EH (cell line): Measurements from ENCODE around the gene AFMID.
"Not testable (repeated sequence)": the region's sequence is repeated elsewhere in the genome, so short reads cannot be mapped to it uniquely, and the experiment has no call there.

ENCODE experiments used
- DNase-seq: peaks from one replicate; pipeline ENCODE4 v3.0.0-alpha.2; 2015; ENCODE audit warnings: low read depth

The AFMID gene

DNA sequence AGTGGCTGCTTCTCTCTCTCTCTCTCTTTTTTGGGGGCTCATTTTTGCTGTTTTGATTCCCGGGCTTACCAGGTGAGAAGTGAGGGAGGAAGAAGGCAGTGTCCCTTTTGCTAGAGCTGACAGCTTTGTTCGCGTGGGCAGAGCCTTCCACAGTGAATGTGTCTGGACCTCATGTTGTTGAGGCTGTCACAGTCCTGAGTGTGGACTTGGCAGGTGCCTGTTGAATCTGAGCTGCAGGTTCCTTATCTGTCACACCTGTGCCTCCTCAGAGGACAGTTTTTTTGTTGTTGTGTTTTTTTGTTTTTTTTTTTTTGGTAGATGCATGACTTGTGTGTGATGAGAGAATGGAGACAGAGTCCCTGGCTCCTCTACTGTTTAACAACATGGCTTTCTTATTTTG, 36.6 kb downstream of the AFMID start:
- no peak for DNase-seq

DNA sequence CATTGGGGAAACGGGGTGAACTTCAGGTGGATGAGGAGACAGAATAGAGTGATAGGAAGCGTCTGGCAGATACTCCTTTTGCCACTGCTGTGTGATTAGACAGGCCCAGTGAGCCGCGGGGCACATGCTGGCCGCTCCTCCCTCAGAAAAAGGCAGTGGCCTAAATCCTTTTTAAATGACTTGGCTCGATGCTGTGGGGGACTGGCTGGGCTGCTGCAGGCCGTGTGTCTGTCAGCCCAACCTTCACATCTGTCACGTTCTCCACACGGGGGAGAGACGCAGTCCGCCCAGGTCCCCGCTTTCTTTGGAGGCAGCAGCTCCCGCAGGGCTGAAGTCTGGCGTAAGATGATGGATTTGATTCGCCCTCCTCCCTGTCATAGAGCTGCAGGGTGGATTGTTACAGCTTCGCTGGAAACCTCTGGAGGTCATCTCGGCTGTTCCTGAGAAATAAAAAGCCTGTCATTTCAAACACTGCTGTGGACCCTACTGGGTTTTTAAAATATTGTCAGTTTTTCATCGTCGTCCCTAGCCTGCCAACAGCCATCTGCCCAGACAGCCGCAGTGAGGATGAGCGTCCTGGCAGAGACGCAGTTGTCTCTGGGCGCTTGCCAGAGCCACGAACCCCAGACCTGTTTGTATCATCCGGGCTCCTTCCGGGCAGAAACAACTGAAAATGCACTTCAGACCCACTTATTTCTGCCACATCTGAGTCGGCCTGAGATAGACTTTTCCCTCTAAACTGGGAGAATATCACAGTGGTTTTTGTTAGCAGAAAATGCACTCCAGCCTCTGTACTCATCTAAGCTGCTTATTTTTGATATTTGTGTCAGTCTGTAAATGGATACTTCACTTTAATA, 37.3 kb downstream of the AFMID start:
- no peak for DNase-seq

DNA sequence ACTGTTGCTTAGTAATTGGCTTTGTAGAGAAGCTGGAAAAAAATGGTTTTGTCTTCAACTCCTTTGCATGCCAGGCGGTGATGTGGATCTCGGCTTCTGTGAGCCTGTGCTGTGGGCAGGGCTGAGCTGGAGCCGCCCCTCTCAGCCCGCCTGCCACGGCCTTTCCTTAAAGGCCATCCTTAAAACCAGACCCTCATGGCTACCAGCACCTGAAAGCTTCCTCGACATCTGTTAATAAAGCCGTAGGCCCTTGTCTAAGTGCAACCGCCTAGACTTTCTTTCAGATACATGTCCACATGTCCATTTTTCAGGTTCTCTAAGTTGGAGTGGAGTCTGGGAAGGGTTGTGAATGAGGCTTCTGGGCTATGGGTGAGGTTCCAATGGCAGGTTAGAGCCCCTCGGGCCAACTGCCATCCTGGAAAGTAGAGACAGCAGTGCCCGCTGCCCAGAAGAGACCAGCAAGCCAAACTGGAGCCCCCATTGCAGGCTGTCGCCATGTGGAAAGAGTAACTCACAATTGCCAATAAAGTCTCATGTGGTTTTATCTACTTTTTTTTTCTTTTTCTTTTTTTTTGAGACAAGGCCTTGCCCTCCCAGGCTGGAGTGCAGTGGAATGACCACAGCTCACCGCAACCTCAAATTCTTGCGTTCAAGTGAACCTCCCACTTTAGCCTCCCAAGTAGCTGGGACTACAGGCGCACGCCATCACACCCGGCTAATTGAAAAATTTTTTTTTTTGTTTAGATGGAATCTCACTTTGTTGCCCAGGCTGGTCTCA, 38.1 kb downstream of the AFMID start:
- DNase-seq: no peak

DNA sequence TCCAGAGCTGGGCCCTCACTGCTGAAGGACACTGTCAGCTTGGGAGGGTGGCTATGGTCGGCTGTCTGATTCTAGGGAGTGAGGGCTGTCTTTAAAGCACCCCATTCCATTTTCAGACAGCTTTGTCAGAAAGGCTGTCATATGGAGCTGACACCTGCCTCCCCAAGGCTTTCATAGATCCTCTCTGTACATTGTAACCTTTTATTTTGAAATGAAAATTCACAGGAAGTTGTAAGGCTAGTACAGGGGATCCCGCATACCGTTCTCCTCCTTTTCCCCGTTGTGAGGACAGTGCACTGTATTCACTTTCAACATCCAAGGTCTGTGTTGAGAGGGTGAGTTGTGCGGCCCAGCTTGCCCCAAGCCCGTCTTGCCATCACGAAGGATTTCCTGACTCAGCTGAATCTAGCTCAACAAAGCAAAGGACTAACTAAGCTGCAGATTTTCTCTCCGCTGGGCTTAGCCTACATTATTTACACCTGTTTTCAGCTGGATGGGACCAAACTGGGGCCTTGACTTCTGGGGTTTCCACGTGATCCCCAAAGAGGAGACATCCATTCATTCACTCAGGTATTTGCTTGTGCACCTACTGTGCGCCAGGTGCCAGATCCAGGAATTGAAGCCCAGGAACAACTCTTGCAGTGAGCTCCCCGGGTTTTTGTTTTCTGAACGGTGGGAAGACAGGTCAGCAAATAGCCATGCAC, 39.0 kb downstream of the AFMID start:
- DNase-seq: no peak

DNA sequence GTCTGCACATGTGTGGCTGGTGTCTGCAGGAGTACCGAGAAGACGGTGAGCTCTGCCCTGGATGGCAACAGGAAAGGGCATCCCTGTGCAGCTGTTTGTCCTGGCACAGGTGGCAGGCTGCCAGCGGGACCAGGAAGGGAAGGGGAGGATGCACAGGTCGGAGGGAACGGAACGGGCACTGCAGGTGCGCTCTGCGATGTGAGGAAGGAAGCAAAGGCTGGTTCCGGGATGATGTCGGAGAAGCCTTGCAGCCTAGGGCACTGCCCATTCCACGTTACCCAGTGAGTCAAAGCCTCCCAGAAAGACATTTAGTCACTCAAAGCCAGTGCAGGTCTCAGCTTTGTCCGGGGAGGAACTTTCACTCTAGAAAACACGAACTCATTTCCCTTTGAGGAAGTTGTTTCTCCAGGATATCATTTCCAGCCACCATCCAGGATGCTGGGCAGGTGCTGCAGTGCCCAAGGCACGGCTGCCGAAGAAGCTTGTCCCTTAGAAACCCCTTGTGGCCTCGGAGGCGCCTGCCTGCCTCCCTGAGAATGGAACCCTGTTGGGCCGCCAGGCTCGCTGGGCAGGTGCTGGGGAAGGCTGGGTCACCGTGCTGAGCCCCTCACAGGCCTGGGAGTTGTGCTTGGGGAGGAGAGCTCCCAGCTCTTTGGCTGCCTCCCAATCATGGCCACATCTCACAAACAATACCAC, 39.7 kb downstream of the AFMID start:
- no peak for DNase-seq

DNA sequence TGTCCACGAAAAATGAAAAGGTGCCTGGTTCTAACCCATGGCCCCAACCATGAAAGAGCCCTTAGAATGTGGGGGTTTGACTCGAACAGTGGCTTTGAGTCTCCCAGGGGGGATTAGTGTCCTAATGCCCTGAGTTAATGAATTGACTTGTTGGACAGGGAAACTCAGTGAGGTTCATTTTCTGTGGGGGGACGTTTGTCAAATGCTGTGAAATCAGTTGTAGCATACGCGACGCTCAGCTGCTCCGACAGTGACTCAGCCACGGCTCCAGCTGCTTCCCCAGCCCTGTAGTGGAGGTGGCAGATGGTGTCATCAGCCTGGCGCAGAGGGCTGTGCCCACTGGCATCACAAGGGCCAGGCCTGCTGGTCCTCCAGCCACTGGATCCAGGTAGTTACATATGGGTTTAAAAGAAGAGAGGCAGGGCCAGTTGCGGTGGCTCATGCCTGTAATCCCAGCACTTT, 40.3 kb downstream of the AFMID start:
- DNase-seq: no peak

DNA sequence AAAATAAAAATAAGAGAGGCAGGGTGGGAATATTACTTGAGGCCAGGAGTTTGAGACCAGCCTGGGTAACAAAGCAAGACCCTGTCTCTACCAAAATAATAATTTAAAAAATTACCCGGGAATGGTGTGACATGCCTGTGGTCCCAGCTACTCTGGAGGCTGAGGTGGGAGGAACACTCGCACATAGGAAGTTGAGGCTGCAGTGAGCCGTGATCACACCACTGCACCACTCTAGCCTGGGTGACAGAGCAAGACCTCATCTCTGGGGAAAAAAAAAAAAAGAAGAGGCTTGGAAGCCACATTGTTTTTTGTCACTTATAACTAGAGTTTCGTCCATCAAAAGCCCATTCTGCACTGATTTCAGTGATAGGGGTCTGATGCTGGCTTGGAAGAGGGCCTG, 41.0 kb downstream of the AFMID start:
- no peak for DNase-seq

DNA sequence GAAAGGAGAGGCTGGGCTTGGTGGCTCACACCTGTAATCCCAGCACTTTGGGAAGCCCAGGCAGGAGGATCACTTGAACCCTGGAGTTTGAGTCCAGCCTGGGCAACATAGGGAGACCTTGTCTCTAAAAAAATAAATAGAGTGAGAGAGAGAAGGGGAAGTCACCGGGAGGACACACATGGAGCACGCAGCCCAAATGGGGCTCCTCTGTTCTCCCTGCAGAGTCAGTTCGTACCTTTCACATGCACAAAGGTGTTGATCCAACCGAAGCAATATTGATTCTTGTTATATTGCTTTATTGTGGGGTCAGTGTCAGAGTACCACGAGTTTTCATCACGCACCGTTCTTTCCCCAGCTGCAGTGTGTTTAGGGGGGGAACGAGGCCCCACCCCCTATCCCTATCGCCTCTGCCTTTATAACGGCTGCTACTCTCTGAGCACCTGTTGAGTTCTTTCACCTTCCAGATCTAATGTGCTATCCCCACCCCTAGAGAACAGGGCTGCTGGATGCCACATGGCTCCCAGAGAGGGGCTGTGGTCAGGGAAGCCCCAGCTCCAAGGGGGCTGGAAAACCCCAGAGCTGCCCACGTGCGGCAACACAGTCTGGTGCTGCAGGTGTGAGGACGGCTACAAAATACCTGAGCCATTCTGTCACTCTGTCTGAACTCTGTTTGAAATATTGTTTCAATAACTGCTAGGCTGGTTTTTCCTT, 43.2 kb downstream of the AFMID start:
- no peak for DNase-seq

DNA sequence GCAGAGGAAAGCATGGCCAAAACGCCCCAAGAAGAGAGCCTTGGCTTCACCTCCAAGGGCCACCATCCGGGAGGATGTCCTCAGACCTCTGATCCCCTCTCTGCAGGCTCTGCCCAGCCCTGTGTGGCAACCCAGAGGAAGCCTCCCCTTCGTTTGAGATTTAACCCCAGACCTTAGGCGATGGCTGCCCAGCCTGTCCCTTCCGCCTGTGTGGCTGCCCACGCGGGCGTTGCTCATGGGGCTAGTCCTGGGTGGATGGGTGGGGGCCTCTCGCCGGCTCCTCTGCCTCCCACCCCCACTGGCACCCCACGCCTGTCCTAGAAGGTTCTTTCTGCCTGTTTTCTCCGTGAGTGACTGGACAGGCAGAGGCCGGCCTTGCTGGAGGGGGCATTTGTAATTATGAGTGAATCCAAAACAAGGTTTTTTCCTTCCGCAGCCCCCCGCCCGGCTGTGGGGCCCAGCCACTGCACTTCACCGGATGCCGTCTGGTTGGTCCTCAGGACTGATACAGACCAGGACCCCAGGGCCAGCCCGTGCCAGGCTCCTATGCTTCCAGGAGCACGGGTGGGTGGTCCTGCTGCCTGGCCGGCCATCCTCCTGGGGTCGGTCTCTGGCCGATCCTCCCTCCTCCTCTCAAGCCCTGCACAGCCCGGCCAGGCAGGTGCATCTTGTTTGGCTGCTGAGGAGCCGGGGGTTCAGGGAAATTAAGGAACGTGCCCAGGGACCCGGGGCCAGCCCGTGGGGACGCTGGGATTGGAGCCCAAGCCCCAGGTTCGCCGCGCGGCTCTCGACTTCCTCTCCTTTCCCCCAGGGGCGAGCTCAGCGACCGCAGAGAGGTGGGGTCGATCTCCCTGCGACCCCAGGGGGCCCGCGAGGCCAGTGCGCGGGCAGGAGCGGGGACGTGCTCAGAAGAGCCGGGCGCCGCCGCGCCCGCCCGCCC, 44.1 kb downstream of the AFMID start, which contains the start of gene TMEM235:
Gene TMEM235 (plus strand): TSS at position 636 of the 940 bp plus-strand sequence. CDS start 393 bp downstream, outside the sequence.
- DNase-seq: no peak

DNA sequence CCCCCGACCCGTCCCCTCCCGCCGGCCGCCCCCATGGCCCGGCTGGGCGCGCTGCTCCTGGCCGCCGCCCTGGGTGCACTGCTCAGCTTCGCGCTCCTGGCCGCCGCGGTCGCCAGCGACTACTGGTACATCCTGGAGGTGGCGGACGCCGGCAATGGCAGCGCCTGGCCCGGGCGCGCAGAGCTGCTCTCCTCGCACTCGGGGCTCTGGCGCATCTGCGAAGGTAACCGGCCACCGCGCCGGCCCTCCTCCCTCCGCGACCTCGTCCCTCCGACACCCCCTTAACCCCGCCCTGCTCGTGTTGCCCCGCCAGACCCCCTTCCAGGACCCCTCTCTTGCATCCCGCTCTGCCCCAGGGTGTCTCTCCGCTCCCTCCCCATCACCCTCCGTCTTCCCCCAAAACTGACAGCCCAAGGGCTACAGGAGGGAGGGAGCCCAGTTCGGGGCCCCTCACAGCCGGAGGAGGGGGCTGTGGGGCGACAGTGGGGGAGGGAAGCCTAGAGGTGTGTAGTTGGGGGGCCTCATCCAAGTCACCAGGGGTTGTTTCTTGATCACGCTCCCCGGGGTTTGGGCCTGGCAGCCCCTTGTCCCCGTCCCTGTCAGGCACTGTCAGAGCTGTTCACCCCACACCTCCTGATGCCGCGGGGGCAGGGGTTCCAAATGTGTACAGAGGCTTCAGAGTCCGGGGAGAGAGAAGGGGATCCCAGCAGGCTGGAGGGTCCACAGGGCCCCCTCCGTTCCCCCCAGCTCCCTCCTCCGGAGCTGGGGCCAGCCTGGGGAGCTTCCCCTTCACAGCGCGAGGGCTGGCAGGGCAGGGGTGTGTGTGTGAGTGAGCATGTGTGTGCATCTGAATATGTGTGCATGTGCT, 45.1 kb downstream of the AFMID start:
- DNase-seq: peak; percentile 6

DNA sequence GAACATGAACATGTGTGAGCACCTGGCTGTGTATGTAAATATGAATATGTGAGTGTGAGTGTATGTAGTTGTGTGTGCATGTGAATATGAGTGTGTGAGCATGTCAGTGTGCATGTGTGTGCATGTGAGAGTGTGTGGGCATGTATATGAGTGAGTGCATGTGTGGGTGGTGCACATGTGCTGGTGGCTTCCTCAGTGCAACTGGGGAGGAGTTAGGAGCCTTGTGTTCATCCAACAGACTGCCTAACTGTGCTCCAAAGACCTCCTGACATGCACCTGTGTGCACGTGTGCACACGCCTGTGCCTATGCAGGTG, 45.7 kb downstream of the AFMID start:
- no peak for DNase-seq

DNA sequence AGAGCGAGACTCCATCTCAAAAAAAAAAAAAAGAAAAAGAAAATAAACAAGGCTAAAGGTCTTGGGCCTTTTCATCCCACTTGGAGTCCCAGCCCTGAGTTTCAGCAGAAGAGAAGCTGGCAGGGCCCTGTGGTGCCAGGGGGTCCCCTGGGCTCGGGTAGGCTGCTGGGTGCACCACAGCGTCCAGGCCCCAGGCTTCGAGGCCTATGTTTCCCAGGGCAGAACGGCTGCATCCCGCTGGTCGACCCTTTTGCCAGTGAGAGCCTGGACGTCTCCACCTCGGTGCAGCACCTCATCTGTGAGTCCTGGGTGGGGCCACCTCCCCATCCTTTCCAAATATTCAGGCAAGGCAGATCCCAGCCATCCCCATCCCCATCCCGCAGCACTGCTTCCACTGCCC, 46.5 kb downstream of the AFMID start:
- DNase-seq: no peak

DNA sequence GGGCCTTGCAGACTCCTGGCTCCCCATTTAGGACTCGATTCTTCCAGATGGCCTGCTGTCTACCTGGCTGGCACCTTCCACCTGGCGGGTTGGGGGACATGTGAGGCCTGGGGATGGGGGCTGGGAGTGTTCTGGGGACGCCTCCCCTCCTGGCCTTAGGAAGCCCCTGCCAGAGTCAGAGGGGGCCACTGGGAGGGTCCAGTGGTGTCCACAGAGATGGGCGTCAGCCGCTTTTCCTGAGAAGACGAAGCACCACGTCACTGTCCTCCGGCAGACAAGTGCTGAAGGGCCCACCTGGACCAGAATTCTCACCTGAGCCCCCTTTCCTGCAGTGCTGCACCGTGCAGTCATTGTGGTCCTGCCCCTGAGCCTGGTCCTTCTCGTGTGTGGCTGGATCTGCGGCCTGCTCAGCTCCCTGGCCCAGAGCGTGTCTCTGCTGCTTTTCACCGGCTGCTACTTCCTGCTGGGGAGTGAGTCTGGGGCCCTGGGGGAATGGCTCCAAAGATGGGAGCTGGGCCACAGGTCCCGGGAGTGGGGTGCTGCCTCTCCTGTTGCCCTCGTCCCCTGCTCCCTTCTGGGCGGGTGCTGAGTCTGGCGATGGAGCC, 47.2 kb downstream of the AFMID start:
- DNase-seq: no peak

DNA sequence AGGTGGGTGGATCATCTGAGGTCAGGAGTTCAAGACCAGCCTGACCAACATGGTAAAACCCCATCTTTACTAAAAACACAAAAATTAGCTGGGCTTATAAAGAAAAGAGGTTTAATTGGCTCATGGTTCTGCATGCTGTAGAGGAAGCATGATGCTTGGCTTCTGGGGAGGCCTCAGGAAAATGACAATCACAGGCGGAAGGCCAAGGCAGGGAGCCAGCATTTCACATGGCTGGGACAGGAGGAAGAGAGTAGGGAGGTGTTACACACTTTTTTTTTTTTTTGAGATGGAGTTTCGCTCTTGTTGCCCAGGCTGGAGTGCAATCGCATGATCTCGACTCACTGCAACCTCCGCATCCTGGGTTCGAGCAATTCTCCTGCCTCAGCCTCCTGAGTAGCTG, 47.9 kb downstream of the AFMID start:
- not testable (repeated sequence) for DNase-seq

DNA sequence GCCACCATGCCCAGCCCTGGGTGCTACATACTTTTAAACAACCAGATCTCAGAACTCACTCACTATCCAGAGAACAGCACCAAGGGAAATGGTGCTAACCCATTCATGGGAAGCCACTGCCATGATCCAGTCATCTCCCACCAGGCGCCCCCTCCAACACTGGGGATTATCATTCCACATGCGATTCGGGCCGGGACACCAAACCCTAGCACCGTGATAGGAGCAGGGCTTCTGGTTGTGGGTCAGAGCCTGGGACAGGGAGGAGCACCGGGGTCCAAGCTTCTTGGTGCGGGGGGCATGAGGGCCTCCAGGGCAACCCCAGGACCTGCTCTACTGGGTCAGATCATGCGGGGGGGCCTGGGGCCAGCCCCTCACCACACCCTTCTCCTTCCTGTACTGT, 48.7 kb downstream of the AFMID start:
- DNase-seq: no peak

DNA sequence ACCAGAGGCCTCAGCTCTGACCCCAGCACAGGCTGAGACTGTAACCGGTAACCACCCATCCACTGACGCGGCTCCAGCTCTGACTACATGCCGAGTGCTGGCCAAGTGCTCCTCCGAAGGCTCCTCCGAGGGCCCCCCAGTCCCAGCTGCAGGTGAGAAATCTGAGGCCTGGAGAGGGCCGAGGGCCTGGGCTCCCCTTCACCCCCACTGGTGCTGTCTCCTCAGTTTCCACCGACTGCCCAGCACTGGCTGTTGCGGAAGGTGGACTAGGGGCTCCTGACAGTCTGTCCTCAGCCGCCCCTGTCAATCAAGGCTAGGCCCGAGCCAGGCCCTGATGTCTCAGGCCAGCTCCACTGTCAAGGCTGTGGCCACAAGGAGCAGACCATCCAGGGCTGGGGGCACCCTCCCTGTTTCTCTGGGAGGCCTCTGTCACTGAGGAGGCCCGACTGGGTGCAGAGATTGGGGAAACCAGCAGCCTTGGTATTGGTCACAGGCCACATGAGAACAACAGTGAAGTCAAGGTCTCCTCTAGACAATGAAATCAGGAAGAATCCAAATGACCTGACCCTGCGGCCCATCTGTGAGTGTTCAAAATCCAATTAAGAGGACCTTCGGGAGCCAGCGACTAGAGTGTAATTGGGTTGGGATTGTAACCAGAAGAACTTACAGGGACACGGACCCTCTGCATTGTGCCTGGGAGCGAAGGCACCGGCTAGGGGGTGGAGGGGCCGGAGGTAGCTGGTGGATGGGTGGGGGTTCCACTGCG, 49.4 kb downstream of the AFMID start:
- DNase-seq: no peak

DNA sequence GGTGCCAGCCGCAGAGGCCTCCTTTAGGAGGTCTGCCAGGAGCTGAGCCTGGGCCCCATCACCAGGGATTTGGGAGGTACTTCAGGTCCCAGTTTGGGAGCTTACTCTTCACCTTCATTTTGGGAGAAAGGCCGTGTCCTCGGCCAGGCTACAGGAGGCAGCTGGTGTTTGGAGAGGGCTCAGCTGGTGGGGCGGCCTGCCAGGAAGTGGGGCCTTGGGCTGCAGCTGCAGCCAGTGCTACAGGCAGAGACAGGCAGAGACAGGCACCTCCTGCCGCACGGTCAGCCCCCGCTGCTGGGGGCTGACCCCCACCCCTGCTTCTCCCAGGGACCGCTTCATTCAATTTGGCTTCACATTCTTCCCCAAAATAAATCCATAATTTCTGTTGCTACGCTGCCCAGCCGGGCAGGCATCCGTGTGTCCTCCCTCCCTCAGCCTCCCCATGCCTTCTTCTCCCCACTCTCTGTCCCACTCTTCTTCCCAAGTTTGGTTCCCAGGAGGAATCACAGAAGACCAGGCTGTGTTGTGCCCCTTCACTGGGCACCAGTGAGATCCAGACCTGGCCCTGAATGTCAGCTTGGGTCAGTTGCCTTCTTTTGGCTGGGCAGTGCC, 50.3 kb downstream of the AFMID start:
- no peak for DNase-seq
